Uterus (tissue), 4 donors: Measurements from ENCODE around the gene KCNQ5. TPM values are rescaled to one million over a fixed set of nuclear protein-coding genes. Genes with fewer than 3 reads are reported as not detected.

Experiments
- DNase-seq, 2 donors: peaks; one replicate each; pipeline ENCODE4 v3.0.0-alpha.2; 2019 to 2020
- H3K27ac ChIP-seq, 2 donors: fragments of 200-600 bp; sonication (generic); 1 replicate in 1 of 2; 2 replicates in 1 of 2; pipeline ENCODE4 v1.5.1; 2016 to 2018
- H3K27me3 ChIP-seq, 2 donors: fragments of 200-600 bp; sonication (generic); one replicate each; pipeline ENCODE4 v1.5.1; 2018 to 2019; ENCODE audit warnings: control low read depth in 1 of 2
- H3K36me3 ChIP-seq, 2 donors: fragments of 200-600 bp; sonication (generic); one replicate each; pipeline ENCODE4 v1.5.1; 2019; ENCODE audit warnings: control low read depth in 1 of 2
- H3K4me1 ChIP-seq, 2 donors: fragments of 200-600 bp; sonication (generic); one replicate each; pipeline ENCODE4 v1.5.1; 2018 to 2019; ENCODE audit warnings: control low read depth in 1 of 2
- H3K4me3 ChIP-seq, 2 donors: fragments of 200-600 bp; sonication (generic); 1 replicate in 1 of 2; 2 replicates in 1 of 2; pipeline ENCODE4 v1.5.1; 2018 to 2019; ENCODE audit warnings: mild to moderate bottlenecking in 1 of 2
- H3K9me3 ChIP-seq, 2 donors: fragments of 200-600 bp; sonication (generic); one replicate each; pipeline ENCODE4 v1.5.1; 2019; ENCODE audit warnings: control low read depth in 1 of 2
- POLR2A ChIP-seq, 2 donors: fragments of 450-650 bp; IDR thresholded peaks; one replicate each; pipeline ENCODE4 v1.6.1; 2016; ENCODE audit warnings: antibody characterized with exemption in 2 of 2, mild to moderate bottlenecking in 1 of 2, moderate library complexity in 1 of 2
- intact Hi-C: fragments of 100-400 bp; cut with DNase I; formaldehyde crosslinking; loops from one replicate; pipeline ENCODE4 v1.15.1; 2023; ENCODE audit warnings: low total_unique reads
- total RNA-seq, 4 donors: library from RNA; depleted of rRNA in 3 of 4; stranded (reverse); fragments of >200 nt in 3 of 4; gene quantifications; one replicate each; pipeline versions ENCODE4 v1.1.0 to v1.2.4, GENCODE V29; 2014 to 2023
- TF ChIP-seq, protein P1 (sequence below), 4 experiments: fragments of 200-600 bp in 2 of 4; fragments of 450-650 bp in 2 of 4; sonication (generic) in 2 of 4; IDR thresholded peaks; one replicate each; pipeline ENCODE4 v1.5.1; 2016 to 2019; ENCODE audit warnings: antibody characterized with exemption in 4 of 4, mild to moderate bottlenecking in 2 of 4, moderate library complexity in 1 of 4
- donor health status: DM: yes; HTN: yes; CAD: no.

Gene KCNQ5
- total RNA-seq, 4 donors from 2014 or later = 0.34 to 2.4 TPM; not detected in 2

DNA sequence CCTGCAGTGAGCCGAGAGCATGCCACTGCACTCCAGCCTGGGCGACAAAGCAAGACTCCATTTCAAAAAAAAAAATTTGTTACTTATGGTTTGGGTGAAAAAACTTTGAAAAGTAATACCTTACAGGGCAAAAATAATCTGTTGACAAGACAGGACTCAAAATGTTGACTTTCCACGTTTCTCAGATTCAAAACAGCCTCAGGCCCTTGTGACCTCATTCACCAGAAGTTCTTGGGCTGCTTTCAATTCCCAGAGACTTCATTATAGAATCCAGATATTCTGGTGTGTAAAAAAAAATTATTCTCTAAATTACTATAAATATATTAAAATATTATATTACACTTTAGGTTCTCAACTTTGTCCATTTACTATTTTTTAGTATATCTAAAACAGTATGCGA lies 116.2 kb downstream of the KCNQ5 start:
- H3K9me3 ChIP-seq = no peaks in the 10 kb centered on the region
- no peak overlapping the region for H3K27ac ChIP-seq
- TF ChIP-seq, protein P1, sequence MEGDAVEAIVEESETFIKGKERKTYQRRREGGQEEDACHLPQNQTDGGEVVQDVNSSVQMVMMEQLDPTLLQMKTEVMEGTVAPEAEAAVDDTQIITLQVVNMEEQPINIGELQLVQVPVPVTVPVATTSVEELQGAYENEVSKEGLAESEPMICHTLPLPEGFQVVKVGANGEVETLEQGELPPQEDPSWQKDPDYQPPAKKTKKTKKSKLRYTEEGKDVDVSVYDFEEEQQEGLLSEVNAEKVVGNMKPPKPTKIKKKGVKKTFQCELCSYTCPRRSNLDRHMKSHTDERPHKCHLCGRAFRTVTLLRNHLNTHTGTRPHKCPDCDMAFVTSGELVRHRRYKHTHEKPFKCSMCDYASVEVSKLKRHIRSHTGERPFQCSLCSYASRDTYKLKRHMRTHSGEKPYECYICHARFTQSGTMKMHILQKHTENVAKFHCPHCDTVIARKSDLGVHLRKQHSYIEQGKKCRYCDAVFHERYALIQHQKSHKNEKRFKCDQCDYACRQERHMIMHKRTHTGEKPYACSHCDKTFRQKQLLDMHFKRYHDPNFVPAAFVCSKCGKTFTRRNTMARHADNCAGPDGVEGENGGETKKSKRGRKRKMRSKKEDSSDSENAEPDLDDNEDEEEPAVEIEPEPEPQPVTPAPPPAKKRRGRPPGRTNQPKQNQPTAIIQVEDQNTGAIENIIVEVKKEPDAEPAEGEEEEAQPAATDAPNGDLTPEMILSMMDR (IDR thresholded peaks at IDR 0.05) = no peak
- no peak for TF ChIP-seq POLR2A (IDR thresholded peaks at IDR 0.05)

DNA sequence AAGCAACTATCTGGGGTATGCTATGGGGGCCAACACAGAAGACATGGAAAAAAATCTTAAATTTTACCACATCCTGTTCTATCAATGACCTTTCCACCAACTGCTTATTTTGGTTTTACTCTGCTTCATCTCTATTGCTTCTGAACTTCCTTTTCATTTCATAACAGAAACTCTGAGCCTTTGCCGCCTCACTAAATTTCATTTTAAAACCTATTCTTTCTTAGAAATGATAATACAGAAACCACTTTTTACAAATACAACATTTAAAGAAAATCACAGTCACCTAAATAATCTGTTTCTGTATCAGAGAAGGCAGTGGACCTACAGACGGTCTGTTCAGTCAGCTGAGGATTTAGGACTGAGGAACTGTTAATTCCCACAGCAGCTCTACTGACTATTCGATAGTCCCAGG lies 117.5 kb downstream of the KCNQ5 start:
- Histone ChIP-seq H3K27ac (no peak overlapping the region), H3K36me3 (no peaks in the 10 kb centered on the region), H3K9me3 (no peaks in the 10 kb centered on the region), H3K27me3 (no peaks in the 10 kb centered on the region), H3K4me3 (no peak overlapping the region), H3K4me1 (no peaks in the 10 kb centered on the region)
- intact Hi-C loops = no loop called here
- DNase-seq = no peak
- TF ChIP-seq, protein P1 (IDR thresholded peaks at IDR 0.05) = no peak
- no peak for TF ChIP-seq POLR2A (IDR thresholded peaks at IDR 0.05)

More for the DNA sequence above, 116.2 kb downstream of the KCNQ5 start:
- intact Hi-C loops = no loop called here
- DNase-seq = no peak
- Histone ChIP-seq H3K4me3 (no peak overlapping the region), H3K27me3 (no peaks in the 10 kb centered on the region), H3K4me1 (no peaks in the 10 kb centered on the region), H3K36me3 (no peaks in the 10 kb centered on the region)

DNA sequence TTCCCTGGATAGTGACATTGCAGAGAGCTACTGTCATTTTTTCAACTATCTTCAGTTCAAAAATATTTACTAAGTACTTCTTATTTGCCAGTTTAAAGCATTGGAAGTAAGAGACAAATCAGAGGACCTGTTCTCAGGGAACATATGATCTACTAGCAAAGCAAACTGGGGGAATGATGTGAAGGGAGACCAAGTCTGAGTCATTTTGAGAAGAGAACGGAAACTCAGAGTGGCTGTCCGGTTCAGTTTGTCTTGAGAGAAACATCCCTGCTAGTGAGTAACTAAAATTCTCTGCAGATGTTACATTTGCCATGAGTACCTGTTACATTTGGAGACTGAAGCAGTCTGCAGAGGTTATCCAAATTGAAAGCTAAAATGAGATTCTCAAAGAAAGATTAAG lies 118.3 kb downstream of the KCNQ5 start:
- DNase-seq = no peak
- no peaks in the 10 kb centered on the region for H3K27me3 ChIP-seq
- TF ChIP-seq, protein P1 (IDR thresholded peaks at IDR 0.05) = no peak
- TF ChIP-seq POLR2A (IDR thresholded peaks at IDR 0.05) = no peak
- H3K36me3 ChIP-seq = no peaks in the 10 kb centered on the region
- H3K4me1 ChIP-seq = no peaks in the 10 kb centered on the region
- H3K27ac ChIP-seq = no peak overlapping the region
- no peak overlapping the region for H3K4me3 ChIP-seq
- intact Hi-C loops = no loop called here
- no peaks in the 10 kb centered on the region for H3K9me3 ChIP-seq

DNA sequence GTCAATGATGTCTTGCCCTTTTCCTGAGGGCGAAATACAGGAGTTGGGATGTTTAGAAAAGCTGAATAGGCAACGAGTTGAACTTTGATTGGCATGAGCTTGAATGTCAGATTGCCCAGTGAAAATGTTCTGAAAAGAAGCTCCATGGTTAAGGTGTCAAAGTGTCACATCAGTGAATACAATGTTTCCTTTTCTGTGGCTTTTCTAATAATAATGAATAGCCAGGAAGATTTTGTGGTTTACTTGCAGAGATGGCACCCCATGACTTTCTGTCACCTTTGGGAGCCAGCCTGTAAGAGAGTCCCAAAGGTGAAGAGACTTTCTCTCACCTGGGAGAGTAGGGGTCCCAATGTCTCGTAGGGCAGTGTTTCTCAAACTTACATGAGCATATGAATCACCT lies 119.2 kb downstream of the KCNQ5 start:
- Histone ChIP-seq H3K27me3 (no peaks in the 10 kb centered on the region), H3K4me1 (no peaks in the 10 kb centered on the region), H3K4me3 (no peak overlapping the region), H3K36me3 (no peaks in the 10 kb centered on the region), H3K27ac (no peak overlapping the region), H3K9me3 (no peaks in the 10 kb centered on the region)
- TF ChIP-seq POLR2A (IDR thresholded peaks at IDR 0.05) = no peak
- TF ChIP-seq, protein P1 (IDR thresholded peaks at IDR 0.05) = no peak
- intact Hi-C loops = no loop called here
- DNase-seq = no peak

DNA sequence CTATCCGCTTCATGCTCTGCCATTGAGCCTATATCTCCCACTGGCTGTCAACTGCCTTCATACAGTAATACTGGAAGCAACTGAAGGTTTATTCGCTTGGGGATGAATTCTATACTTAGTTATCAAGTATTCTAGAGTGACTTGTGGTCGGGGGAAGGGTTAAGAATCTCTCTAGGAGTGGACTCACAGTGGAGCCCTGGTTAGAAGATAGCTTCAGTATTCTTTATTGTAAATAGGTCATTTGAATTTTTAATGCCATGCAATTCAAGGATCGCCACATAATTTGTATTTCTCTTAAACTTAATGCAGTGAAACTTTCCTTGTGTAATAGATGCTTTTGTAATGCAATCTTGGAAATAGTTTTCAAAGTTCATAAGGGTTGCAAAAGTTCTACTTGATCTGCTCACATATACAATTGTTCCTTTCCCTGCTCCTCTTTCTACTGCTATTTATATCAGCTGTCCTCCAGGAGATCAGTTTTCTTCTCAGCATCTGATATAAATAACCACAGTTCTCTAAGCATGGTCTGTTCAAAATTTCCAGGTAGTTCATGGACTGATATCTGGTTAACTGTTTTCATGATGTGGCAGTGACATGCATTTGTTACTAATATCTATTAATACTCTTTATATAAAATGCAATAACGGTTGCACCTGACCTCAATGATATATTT lies 120.3 kb downstream of the KCNQ5 start:
- TF ChIP-seq, protein P1 (IDR thresholded peaks at IDR 0.05) = no peak
- TF ChIP-seq POLR2A (IDR thresholded peaks at IDR 0.05) = no peak
- no peak overlapping the region for H3K27ac ChIP-seq
- H3K9me3 ChIP-seq = no peaks in the 10 kb centered on the region
- H3K27me3 ChIP-seq = no peaks in the 10 kb centered on the region
- no peak for DNase-seq
- no peak overlapping the region for H3K4me3 ChIP-seq
- intact Hi-C loops = no loop called here
- no peaks in the 10 kb centered on the region for H3K4me1 ChIP-seq
- no peaks in the 10 kb centered on the region for H3K36me3 ChIP-seq
